NB4 (cell line): ENCODE data around the gene SLC35E4.

Experiments
- CTCF ChIP-seq: IDR thresholded peaks from one replicate; pipeline ENCODE4 v1.5.1; 2012; ENCODE audit warnings: low read depth, low read length
- MAX ChIP-seq: IDR thresholded peaks from 2 replicates; pipeline ENCODE4 v1.6.1; 2011; ENCODE audit warnings: low read depth, low read length

GRCh38 chr22:30598986-30599385 is 36.6 kb upstream of the SLC35E4 start:
- no peak for TF ChIP-seq CTCF
- TF ChIP-seq MAX, result no peak
